HepG2 (cell line): ENCODE data around the gene ATN1. TPM values are rescaled to one million over a fixed set of nuclear protein-coding genes. Genes with fewer than 3 reads are reported as not detected.
A peak's percentile ranks its signal among the peaks of the same experiment; 100 is the strongest.

Experiments used
- ATAC-seq: fragments of 200-7000 bp; cut with Tn5 transposase; 3 replicates; pipeline ENCODE4 v1.9.1; 2020; ENCODE audit warnings: mild to moderate bottlenecking, moderate library complexity
- BruUV-seq: library from RNA; stranded (reverse); fragments of 400-500 nt; replicated peaks from 2 replicates; lab custom pipeline; 2021; lab: Mats Ljungman, UMichigan
- CTCF ChIA-PET: fragments of 300-600 bp; formaldehyde crosslinking; extraction: SDS; loops from one replicate; lab custom pipeline; 2021; ENCODE audit warnings: low total read pairs, inconsistent platforms, low intra/inter-chr PET ratio; lab: Yijun Ruan, JAX
- POLR2A ChIA-PET: fragments of 350-600 bp; sonication (Branson Sonifier 250); formaldehyde crosslinking; loops from one replicate; lab custom pipeline; 2020; ENCODE audit warnings: antibody characterized with exemption, inconsistent platforms; lab: Yijun Ruan, JAX
- DNase-seq: peaks from one replicate; pipeline ENCODE4 v3.0.0-alpha.2; 2015; ENCODE audit warnings: low spot score
- FAIRE-seq: peaks from 3 replicates; lab custom pipeline; 2011; peaks lifted over from hg19 to GRCh38; lab: Jason Lieb, UNC
- H2AFZ ChIP-seq: one replicate; pipeline ENCODE4 v1.6.1; 2011; ENCODE audit warnings: low read length, inconsistent platforms
- H3K27ac ChIP-seq: fragments of 300-600 bp; 3 replicates; pipeline ENCODE4 v1.8.0; 2011; ENCODE audit warnings: mixed run types, mild to moderate bottlenecking, mixed read lengths, low read length, inconsistent platforms; ENCODE audit not compliant: insufficient read depth; ENCODE audit errors: extremely low read length
- H3K27me3 ChIP-seq, 2 experiments: fragments of 200-600 bp in 1 of 2; 2 replicates in 1 of 2; 3 replicates in 1 of 2; pipeline versions ENCODE4 v1.6.0 to v1.8.0; 2011; ENCODE audit warnings: low read length in 2 of 2, mild to moderate bottlenecking in 2 of 2, moderate library complexity in 2 of 2, inconsistent platforms in 1 of 2; ENCODE audit not compliant: insufficient read depth in 2 of 2, control insufficient read depth in 1 of 2
- H3K36me3 ChIP-seq, 2 experiments: fragments of 200-600 bp in 1 of 2; replicated peaks in 1 of 2; 2 replicates in 1 of 2; 3 replicates in 1 of 2; pipeline versions ENCODE4 v1.5.1 to v1.8.0; 2011; ENCODE audit warnings: low read length in 2 of 2, inconsistent platforms in 1 of 2; ENCODE audit not compliant: insufficient read depth in 2 of 2, control insufficient read depth in 1 of 2
- H3K4me1 ChIP-seq: 2 replicates; pipeline ENCODE4 v1.5.1; 2012; ENCODE audit warnings: low read length, inconsistent platforms; ENCODE audit not compliant: insufficient read depth
- H3K4me2 ChIP-seq: 2 replicates; pipeline ENCODE4 v1.6.0; 2011; ENCODE audit warnings: low read depth, low read length, inconsistent platforms
- H3K4me3 ChIP-seq, 3 experiments: fragments of 200-600 bp in 1 of 3; sonication (generic), shearing (Covaris generic) in 1 of 3; replicated peaks in 1 of 3; 2 replicates each; pipeline ENCODE4 v1.5.1; 2011 to 2016; ENCODE audit warnings: low read length in 3 of 3, inconsistent platforms in 2 of 3, low read depth in 2 of 3, mild to moderate bottlenecking in 2 of 3, control low read depth in 1 of 3, mixed read lengths in 1 of 3; ENCODE audit not compliant: insufficient read depth in 1 of 3
- H3K79me2 ChIP-seq: one replicate; pipeline ENCODE4 v1.6.1; 2011; ENCODE audit warnings: low read length, inconsistent platforms; ENCODE audit not compliant: insufficient read depth
- H3K9ac ChIP-seq: 2 replicates; pipeline ENCODE4 v1.6.0; 2011; ENCODE audit warnings: mild to moderate bottlenecking, low read depth, low read length, inconsistent platforms; ENCODE audit not compliant: insufficient read depth
- H3K9me3 ChIP-seq: 2 replicates; pipeline ENCODE4 v1.5.1; 2012; ENCODE audit warnings: mild to moderate bottlenecking, low read length
- H4K20me1 ChIP-seq: 2 replicates; pipeline ENCODE4 v1.6.0; 2011; ENCODE audit warnings: inconsistent platforms, mild to moderate bottlenecking, low read length, moderate library complexity; ENCODE audit not compliant: insufficient read depth
- AGO1 ChIP-seq: fragments of 200-400 bp; formaldehyde crosslinking; IDR thresholded peaks from 2 replicates; pipeline ENCODE4 v1.6.1; 2017; ENCODE audit warnings: mild to moderate bottlenecking, low read depth, low read length, moderate library complexity; ENCODE audit not compliant: poor library complexity, severe bottlenecking
- AGO2 ChIP-seq: fragments of 200-400 bp; formaldehyde crosslinking; optimal IDR thresholded peaks from 2 replicates; pipeline ENCODE3; 2017; ENCODE audit warnings: mild to moderate bottlenecking, low read depth, low read length, moderate library complexity
- DNMT1 ChIP-seq: sonication (generic); formaldehyde crosslinking; IDR thresholded peaks from 2 replicates; pipeline ENCODE4 v1.5.1; 2020; ENCODE audit warnings: mild to moderate bottlenecking, missing genetic modification reagents
- KDM3A ChIP-seq: IDR thresholded peaks from 2 replicates; pipeline ENCODE4 v1.6.1; 2018; ENCODE audit warnings: low read depth, missing compliant biosample characterization
- KDM5A ChIP-seq: fragments of 200-600 bp; sonication (generic); IDR thresholded peaks from 2 replicates; pipeline ENCODE4 v1.7.0; 2018; ENCODE audit warnings: antibody characterized with exemption, mild to moderate bottlenecking, low read length, borderline replicate concordance
- NCOA1 ChIP-seq: sonication (generic); formaldehyde crosslinking; IDR thresholded peaks from 2 replicates; pipeline ENCODE4 v1.9.0; 2021; ENCODE audit warnings: missing genetic modification reagents
- SAFB2 ChIP-seq: sonication (generic); formaldehyde crosslinking; IDR thresholded peaks from 2 replicates; pipeline ENCODE4 v1.5.1; 2020; ENCODE audit warnings: missing genetic modification reagents, low read depth, mild to moderate bottlenecking, borderline replicate concordance
- ZBTB33 ChIP-seq: sonication (generic); formaldehyde crosslinking; IDR thresholded peaks from 2 replicates; pipeline ENCODE4 v1.4.0; 2020; ENCODE audit warnings: missing genetic modification reagents
- ZFP1 ChIP-seq: IDR thresholded peaks from 2 replicates; pipeline ENCODE4 v1.6.1; 2016
- ZFP41 ChIP-seq: sonication (generic); formaldehyde crosslinking; IDR thresholded peaks from 2 replicates; pipeline ENCODE4 v1.4.0; 2020; ENCODE audit warnings: mild to moderate bottlenecking, missing genetic modification reagents, borderline replicate concordance
- ZNF329 ChIP-seq: sonication (generic); formaldehyde crosslinking; IDR thresholded peaks from 2 replicates; pipeline ENCODE4 v1.9.0; 2021; ENCODE audit warnings: low read depth, mild to moderate bottlenecking, missing genetic modification reagents
- ZNF333 ChIP-seq: sonication (generic); formaldehyde crosslinking; IDR thresholded peaks from 2 replicates; pipeline ENCODE4 v1.4.0; 2020; ENCODE audit warnings: mild to moderate bottlenecking, missing genetic modification reagents, borderline replicate concordance
- ZNF503 ChIP-seq: sonication (generic); formaldehyde crosslinking; IDR thresholded peaks from 2 replicates; pipeline ENCODE4 v1.4.0; 2020; ENCODE audit warnings: missing genetic modification reagents
- ZNF577 ChIP-seq: sonication (generic); formaldehyde crosslinking; IDR thresholded peaks from 2 replicates; pipeline ENCODE4 v1.4.0; 2020; ENCODE audit warnings: mild to moderate bottlenecking, low read depth, missing genetic modification reagents, borderline replicate concordance
- ZNF800 ChIP-seq: sonication (generic); formaldehyde crosslinking; IDR thresholded peaks from 2 replicates; pipeline ENCODE4 v1.4.0; 2020; ENCODE audit warnings: missing genetic modification reagents
- WGBS: methylation state at CpG from one replicate; pipeline ENCODE4 v1.1.6; 2017; ENCODE audit warnings: low lambda C conversion rate; 5-methylcytosine and 5-hydroxymethylcytosine counted together
- in situ Hi-C: cut with HindIII; loops from 2 replicates; pipeline ENCODE4 v1.10.0; 2017; ENCODE audit warnings: low pct_unique_long_range_greater_than_20kb; ENCODE audit not compliant: extremely low pct_ligation_motif_present
- intact Hi-C: fragments of 100-400 bp; cut with micrococcal nuclease; formaldehyde crosslinking; loops from one replicate; pipeline ENCODE4 v1.10.0; 2022; ENCODE audit not compliant: unreplicated experiment
- polyA plus RNA-seq, 8 experiments: library from polyadenylated mRNA; depleted of rRNA in 3 of 8; stranded (reverse) in 7 of 8; unstranded in 1 of 8; fragments of >200 nt; fragmentation: Illumina TruSeq in 4 of 8; extraction: Trizol in 4 of 8; gene quantifications; 2 replicates each; pipeline versions ENCODE4 v1.2.1 to v1.2.3, GENCODE V29; 2011 to 2016; ENCODE audit warnings: low read depth in 4 of 8, missing spikeins in 1 of 8, mixed read lengths in 1 of 8; ENCODE audit not compliant: insufficient read depth in 1 of 8
- total RNA-seq, 5 experiments: library from RNA; depleted of rRNA; stranded (reverse); fragments of >200 nt; fragmentation: Illumina TruSeq; extraction: Trizol; gene quantifications; 2 replicates each; pipeline ENCODE4 v1.2.3, GENCODE V29; 2016; ENCODE audit warnings: low read depth in 1 of 5
- TF ChIP-seq, protein P1 (sequence below): sonication (generic); formaldehyde crosslinking; conservative IDR thresholded peaks from 2 replicates; pipeline ENCODE4 v1.4.0; 2020; ENCODE audit warnings: missing genetic modification reagents

ATN1 gene
- total and polyA plus RNA-seq, 2 of the 13 experiments (the other 11 are each of a cell fraction or from before 2014, with no cell fraction given), result 2.1 to 8.6 TPM

GRCh38 chr12:6945613-6946012 lies 17.9 kb downstream of the ATN1 start:
- DNase-seq (no peak), ATAC-seq (no peak), FAIRE-seq (no peak)
- no peaks in the 10 kb centered on the region for H3K27me3 ChIP-seq
- peak overlapping the region; percentile 73 for H3K27ac ChIP-seq
- no peak overlapping the region for H2AFZ ChIP-seq
- no peaks in the 10 kb centered on the region for H3K9me3 ChIP-seq
- no peaks in the 10 kb centered on the region for H4K20me1 ChIP-seq
- intact Hi-C loops, result loop anchor here (1.0 kb wide), 1 partner anchor 17 kb away; no protein-coding TSS in a partner anchor
- peaks cover 38% of the 10 kb centered on the region for H3K4me1 ChIP-seq
- ChIA-PET CTCF (interaction anchor here (1.1 to 2.1 kb wide), 3 partner anchors 16 to 97 kb away, joined by 5 to 6 read pairs (median 5); no protein-coding TSS in a partner anchor), POLR2A (interaction anchor here (0.7 to 5.2 kb wide), 32 partner anchors 8 to 562 kb away, joined by 3 to 180 read pairs (median 8); partner anchors contain the start of genes C1R, C1RL, C1S and CDCA3)
- 82% methylated on average over 6 of the region's 11 CpGs for WGBS
- H3K4me3 ChIP-seq, result peak overlapping the region; percentile 52 to 89 (median 61)
- H3K79me2 ChIP-seq, result no peaks in the 10 kb centered on the region
- BruUV-seq, result no TSS peak
- H3K36me3 ChIP-seq, result peaks cover 0 to 2% of the 10 kb centered on the region in 2 experiments; a peak in 1 of 5 replicates
- in situ Hi-C loops, result loop anchor here (10.0 kb wide), 1 partner anchor 169 kb away; no protein-coding TSS in a partner anchor
- peak overlapping the region; percentile 69 for H3K9ac ChIP-seq
- H3K4me2 ChIP-seq, result peak overlapping the region; percentile 92
- TF ChIP-seq ZNF503 (CRISPR knock-in tag), result no peak
- TF ChIP-seq ZNF577 (CRISPR knock-in tag), result no peak
- TF ChIP-seq ZBTB33 (CRISPR knock-in tag), result peak; percentile 18; the same call in 1 of the 2 replicates
- no peak for TF ChIP-seq KDM3A (CRISPR knock-in tag)
- TF ChIP-seq KDM5A, result no peak
- TF ChIP-seq ZNF333, result peak; percentile 82; the same call in 1 of the 2 replicates
- no peak for TF ChIP-seq ZFP1
- TF ChIP-seq AGO1, result no peak
- TF ChIP-seq NCOA1 (CRISPR knock-in tag), result 0 out of 2 replicates have a peak, but pooled peaks have one; percentile 4
- no peak for TF ChIP-seq ZNF329 (CRISPR knock-in tag)
- TF ChIP-seq AGO2, result no peak
- TF ChIP-seq ZNF800 (CRISPR knock-in tag), result no peak
- TF ChIP-seq DNMT1, result no peak
- TF ChIP-seq SAFB2 (CRISPR knock-in tag), result no peak
- TF ChIP-seq ZFP41 (CRISPR knock-in tag), result peak; percentile 26; the same call in 1 of the 2 replicates
- TF ChIP-seq, protein P1, sequence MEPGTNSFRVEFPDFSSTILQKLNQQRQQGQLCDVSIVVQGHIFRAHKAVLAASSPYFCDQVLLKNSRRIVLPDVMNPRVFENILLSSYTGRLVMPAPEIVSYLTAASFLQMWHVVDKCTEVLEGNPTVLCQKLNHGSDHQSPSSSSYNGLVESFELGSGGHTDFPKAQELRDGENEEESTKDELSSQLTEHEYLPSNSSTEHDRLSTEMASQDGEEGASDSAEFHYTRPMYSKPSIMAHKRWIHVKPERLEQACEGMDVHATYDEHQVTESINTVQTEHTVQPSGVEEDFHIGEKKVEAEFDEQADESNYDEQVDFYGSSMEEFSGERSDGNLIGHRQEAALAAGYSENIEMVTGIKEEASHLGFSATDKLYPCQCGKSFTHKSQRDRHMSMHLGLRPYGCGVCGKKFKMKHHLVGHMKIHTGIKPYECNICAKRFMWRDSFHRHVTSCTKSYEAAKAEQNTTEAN (CRISPR knock-in tag), result no peak
